CD4-positive, alpha-beta T cell treated with Interleukin-10 for 1 hour (primary cell): ENCODE data around the gene PSMD12.
"Not testable (repeated sequence)": the region's sequence is repeated elsewhere in the genome, so short reads cannot be mapped to it uniquely, and the experiment has no call there.

Experiments
- DNase-seq: peaks from one replicate; pipeline ENCODE4 v3.0.0-alpha.2; 2020

The PSMD12 gene

GRCh38 chr17:67366193-67367157 is at the start of gene PSMD12:
TSS of gene PSMD12 (minus strand) at chr17:67366577. CDS start at chr17:67366519, 58 bp downstream.
- peak; percentile 95 for DNase-seq

- DNase-seq: no peak
Observed at GRCh38 chr17:67415291-67415690, 48.9 kb upstream of the PSMD12 start.

GRCh38 chr17:67414559-67414958 is 48.2 kb upstream of the PSMD12 start:
- DNase-seq: no peak

GRCh38 chr17:67414130-67414529 is 47.8 kb upstream of the PSMD12 start:
- DNase-seq: no peak

- no peak for DNase-seq
Observed at GRCh38 chr17:67413388-67413787, 47.0 kb upstream of the PSMD12 start.

- DNase-seq: no peak
Observed at GRCh38 chr17:67412941-67413340, 46.6 kb upstream of the PSMD12 start.

GRCh38 chr17:67412032-67412431 is 45.7 kb upstream of the PSMD12 start:
- no peak for DNase-seq

GRCh38 chr17:67411397-67411796 is 45.0 kb upstream of the PSMD12 start:
- DNase-seq: no peak

GRCh38 chr17:67408455-67408830 is 42.1 kb upstream of the PSMD12 start:
- not testable (repeated sequence) for DNase-seq

- DNase-seq: no peak
Observed at GRCh38 chr17:67403483-67403882, 37.1 kb upstream of the PSMD12 start.

- DNase-seq: no peak
Observed at GRCh38 chr17:67403065-67403464, 36.7 kb upstream of the PSMD12 start.

GRCh38 chr17:67401598-67402504 is 35.5 kb upstream of the PSMD12 start:
- no peak for DNase-seq

GRCh38 chr17:67401106-67401505 is 34.7 kb upstream of the PSMD12 start:
- no peak for DNase-seq

- DNase-seq: peak; percentile 48
Observed at GRCh38 chr17:67400193-67400592, 33.8 kb upstream of the PSMD12 start.

- no peak for DNase-seq
Observed at GRCh38 chr17:67399676-67400075, 33.3 kb upstream of the PSMD12 start.

- DNase-seq: no peak
Observed at GRCh38 chr17:67393809-67394397, 27.5 kb upstream of the PSMD12 start.

GRCh38 chr17:67392111-67392510 is 25.7 kb upstream of the PSMD12 start:
- DNase-seq: no peak

- DNase-seq: peak; percentile 74
Observed at GRCh38 chr17:67390646-67391361, 24.4 kb upstream of the PSMD12 start.

GRCh38 chr17:67390006-67390645 is 23.7 kb upstream of the PSMD12 start:
- no peak for DNase-seq

- no peak for DNase-seq
Observed at GRCh38 chr17:67388986-67389385, 22.6 kb upstream of the PSMD12 start.

GRCh38 chr17:67388536-67388935 is 22.2 kb upstream of the PSMD12 start:
- not testable (repeated sequence) for DNase-seq
